NCI-H187 treated with DMSO at 0.1 percent for 48 hours (cell line): ENCODE data around the gene TMEM126B.
"Not testable (repeated sequence)": the region's sequence is repeated elsewhere in the genome, so short reads cannot be mapped to it uniquely, and the experiment has no call there.

Experiments
- DNase-seq: peaks from one replicate; lab custom pipeline; 2025; lab: John Stamatoyannopoulos, UW

The TMEM126B gene

DNA sequence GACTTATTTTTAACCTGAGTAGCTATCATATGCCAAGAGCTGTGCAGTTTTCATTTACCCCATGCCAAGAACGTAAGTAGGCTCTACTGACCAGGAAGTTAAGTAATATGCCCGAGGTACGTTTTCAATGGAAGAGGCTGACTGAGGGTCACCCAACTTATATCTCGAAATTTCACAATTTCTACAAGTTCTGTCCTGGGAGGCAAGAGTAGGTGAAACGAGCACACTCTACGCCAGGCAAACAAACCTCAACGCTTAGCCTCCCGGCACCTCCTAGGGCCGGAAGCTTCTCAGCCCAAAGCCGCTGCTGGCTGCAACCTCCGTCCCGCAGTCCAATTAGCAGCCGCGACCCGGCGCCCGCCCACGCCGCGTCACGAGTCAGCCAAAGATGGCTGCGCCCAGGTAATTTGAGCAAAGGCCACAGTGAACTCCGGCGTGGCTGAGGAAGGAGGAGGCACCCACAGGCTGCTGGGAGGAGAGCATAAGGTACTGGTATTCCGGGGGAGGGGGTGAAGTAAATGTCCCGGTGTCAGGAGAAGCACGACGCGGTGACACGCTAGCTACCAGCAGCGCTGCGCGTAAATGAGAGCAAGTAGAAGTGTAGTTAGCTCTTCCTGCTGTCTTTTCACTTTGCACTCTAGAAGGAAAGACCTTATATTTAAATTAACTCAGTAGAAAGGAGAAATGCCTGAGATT is 19.4 kb downstream of the TMEM126B start, which contains the start of gene TMEM126A:
Gene TMEM126A, plus strand, starts transcription at position 364 of the 696 bp plus-strand sequence. CDS start 2,289 bp downstream, outside the sequence.
- DNase-seq: peak; percentile 73

DNA sequence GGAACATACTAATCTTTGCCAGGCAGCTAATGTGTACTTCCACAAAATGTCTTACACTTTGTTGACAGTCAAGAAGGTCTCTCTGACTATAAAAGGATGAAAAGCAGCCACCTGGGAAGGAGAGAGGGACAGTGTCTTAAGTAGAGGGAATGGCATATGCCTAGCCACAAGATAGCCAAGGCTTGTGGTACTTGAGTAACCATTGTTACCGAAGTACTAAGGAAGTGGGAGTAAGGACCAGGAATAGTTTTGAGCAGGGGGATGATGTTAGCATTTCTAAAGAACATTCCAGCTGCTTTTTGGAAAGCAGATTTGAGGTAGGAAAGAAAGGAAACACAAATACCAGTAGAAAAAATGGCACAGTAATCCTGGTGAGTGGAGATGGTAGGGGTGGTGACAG is 22.7 kb downstream of the TMEM126B start:
- DNase-seq: no peak

DNA sequence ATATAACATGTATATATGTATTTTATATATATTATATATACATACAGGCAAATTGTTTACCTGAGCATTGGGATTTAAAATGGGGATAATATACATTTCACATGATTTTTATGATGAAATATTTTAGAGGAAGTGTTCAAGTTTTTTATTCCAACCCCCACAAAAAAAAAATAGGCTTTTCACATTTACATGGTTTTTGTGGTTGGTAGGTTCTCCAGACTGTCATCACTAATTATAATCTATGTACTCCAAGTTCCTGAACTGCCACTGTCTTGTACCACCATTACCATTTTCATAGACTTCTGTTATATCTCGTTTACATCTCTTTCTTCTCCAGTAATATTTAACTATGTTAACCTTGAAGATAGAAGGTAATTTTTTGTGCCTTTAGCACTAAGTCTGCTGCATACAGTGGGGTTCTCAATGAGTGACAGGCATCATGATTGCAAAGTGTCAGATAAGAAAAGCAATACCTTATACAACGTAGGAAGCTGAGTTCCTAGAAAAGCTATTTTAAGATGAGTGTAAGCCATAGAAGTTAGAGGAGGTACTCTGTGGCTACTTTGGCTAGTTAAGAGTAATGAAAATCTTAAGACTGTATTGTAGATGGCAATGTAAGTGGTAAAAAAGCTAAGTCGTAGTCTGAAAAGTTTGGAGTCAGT is 24.5 kb downstream of the TMEM126B start:
- no peak for DNase-seq

DNA sequence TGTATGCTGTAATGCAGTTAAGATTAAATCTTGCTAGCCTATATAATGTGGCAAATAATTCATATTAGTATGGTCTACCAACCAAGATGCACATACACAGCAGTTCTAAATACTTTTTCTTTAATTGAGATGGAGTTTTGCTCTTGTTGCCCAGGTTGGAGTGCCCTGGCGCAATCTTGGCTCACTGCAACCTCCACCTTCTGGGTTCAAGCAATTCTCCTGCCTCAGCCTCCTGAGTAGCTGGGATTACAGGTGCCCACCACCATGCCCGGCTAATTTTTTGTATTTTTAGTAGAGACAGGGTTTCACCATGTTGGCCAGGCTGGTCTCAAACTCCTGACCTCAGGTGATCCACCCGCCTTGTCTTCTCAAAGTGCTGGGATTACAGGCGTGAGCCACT is 25.9 kb downstream of the TMEM126B start:
- not testable (repeated sequence) for DNase-seq

DNA sequence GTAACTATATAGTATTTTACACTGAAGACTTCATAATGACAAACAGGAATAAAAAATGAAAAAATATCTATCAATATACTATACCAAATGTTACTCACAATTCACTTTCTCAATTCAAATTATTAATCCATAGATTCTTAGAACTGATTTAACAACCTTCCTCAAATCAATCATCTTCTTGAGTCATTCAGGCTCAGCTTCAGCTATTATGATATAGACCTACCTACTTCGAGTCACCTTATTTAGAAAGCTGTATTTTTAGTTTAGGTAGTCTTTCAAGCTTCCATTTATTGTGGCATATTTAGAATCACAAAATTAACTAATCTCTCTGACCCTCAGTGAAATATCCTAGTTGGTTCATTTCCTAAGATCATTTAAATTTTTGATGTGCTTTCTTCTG is 28.4 kb downstream of the TMEM126B start:
- DNase-seq: no peak

DNA sequence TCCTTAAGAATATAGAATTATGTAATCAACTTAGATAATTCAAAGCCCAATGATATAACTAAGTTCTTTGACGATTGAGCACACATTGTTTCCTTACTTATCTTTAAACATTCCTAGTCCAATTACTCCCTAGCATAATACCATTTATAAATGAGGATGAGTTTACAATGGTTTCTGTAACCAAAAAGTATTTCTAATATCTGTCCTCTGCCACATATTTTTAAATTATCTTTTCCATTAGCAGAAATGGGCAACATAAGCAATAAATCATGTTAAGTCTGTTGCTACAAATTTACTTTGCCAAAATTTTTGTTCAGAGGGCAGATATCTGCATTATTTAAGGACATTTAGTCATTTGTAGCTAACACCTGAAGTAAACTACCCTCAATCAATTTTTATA is 29.8 kb downstream of the TMEM126B start:
- no peak for DNase-seq

DNA sequence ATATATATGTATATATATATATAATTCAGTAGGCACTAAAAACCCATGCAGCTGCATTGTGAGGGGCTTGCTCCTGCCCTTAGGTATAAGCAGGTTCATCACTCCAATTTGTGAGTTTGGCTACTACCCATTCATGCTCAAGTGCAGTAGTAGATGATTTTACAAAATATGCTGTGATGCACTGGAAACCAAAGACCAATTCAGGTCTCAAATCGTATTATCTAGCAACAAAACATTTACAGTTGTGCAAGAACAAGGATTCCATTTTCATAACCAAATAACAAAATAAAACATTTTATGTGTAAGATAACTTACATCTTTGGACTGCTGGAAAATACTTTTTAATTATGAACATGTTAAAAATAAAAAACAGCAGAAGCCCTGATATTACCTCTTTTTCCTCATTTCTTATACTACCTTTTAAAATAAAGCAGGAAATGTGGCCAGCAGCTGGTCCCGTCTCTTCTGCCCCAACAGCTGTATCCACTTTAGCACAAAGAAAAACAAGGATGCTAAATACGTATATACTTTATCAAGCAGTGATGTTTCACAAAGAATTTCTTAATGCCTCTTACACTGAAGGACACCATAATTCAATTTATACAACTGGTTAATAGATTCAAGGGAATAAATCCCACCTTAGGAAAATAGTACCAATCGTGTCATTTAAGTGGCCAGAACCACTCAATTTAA is 33.7 kb downstream of the TMEM126B start:
- no peak for DNase-seq

DNA sequence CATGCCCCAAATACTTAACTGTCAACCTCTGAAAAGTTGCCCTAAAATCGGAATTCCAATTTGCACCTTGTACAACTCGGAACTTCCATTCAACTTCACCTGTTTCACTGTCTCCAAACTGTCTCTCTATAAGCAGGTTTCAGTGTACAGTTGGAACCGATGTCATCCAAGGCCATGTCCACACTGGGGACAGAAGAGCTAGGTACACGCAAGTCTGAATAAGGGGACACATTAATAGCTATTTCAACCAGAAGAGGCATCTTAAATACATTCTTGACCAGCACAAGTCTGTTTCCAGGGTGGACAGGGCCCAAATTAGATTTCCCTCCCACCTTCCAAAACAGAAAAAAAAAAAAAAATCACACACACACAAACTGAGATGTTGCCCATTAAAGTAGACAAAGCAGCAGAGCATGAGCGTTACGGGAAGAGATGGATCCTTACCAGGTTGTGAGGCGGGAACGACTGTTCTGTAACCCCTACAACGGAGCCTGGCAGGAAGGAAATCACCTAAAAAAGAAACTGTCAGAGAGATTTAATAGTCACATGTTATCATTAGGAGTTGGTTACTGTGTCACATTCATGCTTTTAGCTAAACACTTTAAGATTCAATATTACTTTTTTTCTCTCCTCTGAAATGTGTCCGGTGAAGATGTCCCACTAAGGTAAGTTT is 34.8 kb downstream of the TMEM126B start:
- no peak for DNase-seq

DNA sequence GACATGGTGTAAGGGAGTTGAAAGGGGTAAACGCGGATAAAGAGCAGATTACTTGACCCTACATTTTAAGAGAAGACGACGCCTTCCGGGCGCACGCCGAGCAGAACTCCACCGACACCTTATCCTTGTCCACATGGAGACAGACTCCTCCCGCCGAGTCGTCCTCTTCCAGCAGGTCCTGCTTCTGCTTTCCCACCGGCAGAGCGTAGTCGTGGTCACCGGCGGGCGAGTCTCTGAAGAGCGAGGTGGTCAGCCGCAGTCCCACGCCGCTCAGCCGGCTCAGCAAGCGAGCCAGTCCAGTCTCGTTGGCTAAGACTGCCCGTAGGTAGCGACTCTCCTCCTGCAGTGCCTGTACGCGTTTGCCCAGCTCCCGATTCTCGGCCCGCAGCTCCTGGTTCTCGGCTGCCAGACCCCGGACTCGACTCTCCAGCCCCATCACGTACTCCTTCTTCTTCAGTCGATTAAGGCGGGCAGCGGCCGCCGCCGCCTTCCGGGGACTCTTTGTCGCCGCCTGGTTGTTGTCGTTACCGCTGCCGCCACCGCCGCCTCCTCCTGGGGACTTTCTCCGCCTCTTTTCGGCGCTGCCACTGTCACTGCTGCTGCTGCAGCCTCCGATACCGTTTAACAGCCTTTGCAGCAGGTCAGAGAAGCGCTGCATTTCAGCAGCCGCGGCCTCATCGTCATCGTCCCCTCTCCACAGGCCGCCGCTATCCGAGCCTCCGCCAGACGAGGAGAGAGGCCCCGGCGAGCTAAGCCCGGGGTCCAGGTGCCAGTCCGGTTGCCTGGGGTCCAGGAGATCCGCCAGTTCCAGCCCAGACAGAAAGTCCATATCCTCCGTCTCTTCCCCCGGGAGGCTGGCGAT is 35.6 kb downstream of the TMEM126B start:
- peak; percentile 10 for DNase-seq

DNA sequence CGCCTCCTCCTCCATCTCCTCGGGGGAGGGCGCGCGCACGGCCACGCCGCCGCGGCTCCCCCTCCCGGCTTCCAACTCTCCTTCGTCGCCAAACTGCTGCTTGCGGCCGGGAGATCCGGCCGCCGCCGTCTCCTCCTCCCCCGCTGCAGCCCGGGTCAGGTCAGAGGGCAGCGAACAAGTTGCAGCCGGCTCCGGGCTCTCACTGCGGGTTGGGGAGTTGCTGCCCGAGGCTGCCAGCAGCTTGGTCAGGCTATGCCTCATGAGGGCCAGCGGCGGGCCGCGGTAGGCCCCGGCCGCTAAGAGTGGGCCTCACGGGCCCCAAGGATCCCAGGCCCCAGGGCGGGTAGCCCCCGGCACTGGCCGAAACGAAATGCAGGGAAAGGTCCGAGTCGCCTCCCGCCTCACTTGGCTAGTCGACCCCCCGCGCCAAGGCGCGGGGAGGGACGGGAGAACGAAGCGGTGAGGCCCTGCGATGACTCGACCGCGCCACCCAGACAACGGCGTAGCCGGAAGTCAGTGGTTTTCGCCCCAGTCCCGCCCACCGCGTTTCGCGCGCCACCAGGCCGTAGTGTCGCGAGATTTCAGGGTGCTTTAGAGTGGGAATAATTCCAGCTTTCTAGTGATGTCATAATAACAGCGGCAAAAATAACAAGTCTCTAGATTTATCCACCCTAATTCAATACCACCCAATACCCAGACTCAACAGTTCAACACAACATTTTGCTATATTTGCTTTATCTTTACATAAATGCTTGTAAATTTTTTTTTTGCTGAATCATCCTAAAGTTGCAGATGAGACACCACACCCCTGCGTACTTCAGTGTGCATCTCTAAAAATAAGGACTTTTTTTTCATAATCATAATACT is 36.5 kb downstream of the TMEM126B start, which contains the start of gene CREBZF:
Gene CREBZF, minus strand, starts transcription at position 515 of the 867 bp plus-strand sequence. Its CDS starts 254 bp downstream, at position 261.
- peak; percentile 82 for DNase-seq

DNA sequence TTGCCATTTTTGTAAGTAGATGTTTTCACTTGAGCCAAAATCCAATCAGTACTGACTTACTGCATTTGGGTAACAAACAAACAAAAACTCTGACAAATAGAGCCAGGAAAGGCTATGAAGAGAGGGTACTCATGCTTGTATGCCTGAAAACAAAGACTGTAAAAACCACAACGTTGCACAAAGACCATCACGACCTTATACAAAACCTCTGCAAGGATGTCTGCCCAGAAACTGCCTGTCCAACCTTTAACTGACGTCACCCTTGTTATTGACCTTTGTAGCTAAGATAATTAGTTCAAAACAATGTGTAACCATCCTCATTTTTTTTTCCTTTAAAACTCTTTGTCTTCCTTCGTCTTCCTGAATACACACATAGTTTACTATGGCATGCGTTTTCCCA is 37.3 kb downstream of the TMEM126B start:
- no peak for DNase-seq

DNA sequence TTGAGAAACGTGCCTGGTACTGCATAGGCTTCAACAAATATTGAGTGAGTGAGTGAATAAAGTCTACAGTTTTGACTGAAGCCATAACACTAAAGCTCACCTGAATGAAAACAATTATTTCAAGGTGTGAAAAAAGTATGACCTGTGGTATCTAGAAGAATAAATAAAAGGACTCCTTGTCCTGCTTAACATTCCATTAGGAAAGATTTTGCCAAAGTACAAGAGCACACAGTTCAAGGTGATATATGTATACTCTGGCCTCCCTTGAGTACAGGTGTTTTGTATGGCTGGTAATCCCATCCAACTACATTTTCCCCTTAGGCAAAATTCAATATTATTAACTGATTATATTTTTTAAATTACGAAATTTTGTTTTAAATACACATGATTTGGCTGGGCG is 38.3 kb downstream of the TMEM126B start:
- DNase-seq: no peak

DNA sequence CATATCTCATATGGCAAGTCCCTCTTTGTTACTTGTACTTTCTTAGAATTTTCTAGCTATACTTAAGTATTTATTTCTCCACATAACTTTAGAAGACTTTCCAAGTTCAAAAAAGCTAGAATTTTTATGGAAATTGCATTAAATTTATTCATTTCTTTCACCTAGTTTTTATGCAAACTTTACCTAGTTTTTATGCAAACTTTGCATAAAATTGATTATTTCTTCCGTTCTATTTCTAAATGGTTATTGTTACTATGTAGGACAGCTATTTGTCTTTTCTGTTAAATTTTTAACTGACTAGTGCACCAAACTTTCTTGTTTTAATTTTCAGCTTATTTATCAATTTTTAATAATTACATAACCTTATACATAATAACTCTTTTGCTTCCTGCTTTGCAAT is 39.8 kb downstream of the TMEM126B start:
- no peak for DNase-seq

DNA sequence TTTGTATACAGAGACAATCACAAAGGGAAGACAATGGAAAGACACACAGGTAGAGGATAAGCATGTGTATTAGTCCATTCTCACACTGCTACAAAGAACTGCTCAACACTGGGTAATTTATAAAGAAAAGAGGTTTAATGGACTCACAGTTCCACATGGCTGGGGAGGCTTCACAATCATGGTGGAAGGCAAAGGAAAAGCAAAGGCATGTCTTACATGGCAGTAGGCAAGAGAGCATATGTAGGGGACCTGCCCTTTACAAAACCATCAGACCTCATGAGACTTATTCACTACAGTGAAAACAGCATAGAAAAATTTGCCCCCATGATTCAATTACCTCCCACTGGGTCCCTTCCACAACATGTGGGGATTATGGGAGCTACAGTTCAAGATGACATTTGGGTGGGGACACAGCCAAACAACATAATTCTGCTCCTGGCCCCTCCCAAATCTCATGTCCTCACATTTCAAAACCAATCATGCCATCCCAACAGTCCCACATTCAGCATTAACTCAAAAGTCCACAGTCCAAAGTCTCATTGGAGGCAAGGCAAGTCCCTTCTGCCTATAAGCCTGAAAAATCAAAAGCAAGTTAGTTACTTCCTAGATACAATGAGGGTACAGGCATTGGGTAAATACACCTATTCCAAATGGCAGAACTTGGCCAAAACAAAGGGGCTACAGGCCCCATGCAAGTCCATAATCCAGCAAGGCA is 42.7 kb downstream of the TMEM126B start:
- DNase-seq: not testable (repeated sequence)

DNA sequence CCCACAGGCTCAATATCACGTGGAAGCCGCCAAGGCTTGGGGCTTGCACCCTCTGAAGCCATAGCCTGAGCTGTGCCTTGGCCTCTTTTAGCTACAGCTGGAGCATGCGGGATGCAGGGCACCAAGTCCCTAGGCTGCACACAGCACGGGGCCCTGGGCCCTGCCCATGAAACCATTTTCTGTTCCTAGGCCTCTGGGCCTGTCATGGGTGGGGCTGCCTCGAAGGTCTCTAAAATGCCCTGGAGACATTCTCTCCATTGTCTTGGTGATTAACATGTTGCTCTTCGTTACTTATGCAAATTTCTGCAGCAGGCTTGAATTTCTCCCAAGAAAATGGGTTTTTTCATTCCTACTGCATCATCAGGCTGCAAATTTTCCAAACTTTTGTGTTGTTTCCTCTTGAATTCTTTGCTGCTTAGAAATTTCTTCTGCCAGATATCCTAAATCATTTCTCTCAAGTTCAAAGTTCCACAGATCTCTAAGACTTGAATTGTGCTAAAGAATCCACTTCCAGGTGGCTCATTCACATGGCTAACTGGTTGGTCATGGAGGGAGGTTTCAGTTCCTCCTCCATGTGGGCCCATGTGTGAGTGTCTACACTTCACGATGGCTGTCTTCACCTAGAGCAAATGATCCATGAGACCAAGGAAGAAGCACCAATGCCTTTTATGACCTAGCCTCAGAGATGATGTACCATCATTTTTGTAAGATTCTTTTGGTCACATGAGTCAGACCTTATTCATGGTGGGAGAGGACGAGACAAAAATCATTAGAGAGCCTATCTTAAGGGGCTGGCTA is 43.9 kb downstream of the TMEM126B start:
- no peak for DNase-seq

DNA sequence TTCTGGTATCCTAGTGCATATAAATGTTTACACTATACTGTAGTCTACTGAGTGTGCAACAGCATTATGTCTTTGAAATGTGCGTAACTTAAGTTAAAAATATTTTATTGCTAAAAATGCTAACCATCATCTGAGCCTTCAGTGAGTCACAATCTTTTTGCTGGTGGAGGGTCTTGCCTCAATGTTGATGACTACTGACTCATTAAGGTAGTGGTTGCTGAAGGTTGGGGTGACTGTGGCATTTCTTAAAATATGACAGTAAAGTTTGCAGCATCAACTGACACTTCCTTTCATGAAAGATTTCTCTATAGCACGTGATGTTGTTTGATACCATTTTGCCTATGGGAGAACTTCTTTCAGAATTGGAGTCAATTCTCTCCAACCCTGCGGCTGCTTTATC is 45.0 kb downstream of the TMEM126B start:
- DNase-seq: no peak

DNA sequence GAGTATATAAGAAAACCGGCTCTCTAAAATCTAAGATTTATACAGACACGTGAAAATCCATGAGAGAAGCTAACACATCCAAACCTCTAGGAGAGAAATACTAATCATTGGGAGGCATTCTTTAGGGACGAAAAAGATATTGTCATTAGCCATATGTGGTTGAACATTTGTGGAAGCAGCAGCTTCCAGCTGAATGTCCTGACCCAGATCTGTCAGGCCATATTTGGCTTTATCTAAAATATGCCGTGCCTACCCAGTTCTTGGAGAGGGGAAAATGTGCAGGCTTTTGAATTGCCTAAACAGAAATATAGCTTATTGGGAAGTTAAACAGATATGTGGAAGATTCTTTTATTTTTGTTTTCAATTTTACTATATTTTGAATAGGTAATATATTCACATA is 51.2 kb downstream of the TMEM126B start:
- no peak for DNase-seq

DNA sequence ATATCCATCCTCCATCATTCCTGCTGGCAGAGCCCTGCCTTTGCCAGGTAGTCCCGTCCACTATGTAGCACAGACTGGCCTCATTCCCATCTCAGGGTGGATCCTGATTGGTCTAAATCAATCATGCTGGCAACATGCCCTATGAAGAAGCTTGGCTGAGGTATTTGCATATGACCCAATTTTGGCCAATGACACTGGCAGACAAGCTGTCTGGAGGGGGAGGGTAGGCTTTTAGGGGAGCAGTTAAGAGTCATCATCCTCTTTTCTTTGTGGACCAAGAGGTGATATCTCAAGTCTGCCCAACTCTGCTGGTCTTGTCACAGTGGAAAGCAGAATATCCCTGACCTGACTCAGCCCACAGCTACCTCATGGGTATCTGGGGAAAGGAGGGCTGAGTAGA is 52.5 kb downstream of the TMEM126B start:
- DNase-seq: no peak
